IMR-90 (cell line): Measurements from ENCODE around the gene PIEZO2. TPM values are rescaled to one million over a fixed set of nuclear protein-coding genes. Genes with fewer than 3 reads are reported as not detected.

Experiments
- ATAC-seq: fragments of 200-7000 bp; cut with Tn5 transposase; 2 replicates; pipeline ENCODE4 v1.9.1; 2020; ENCODE audit warnings: low read depth, mild to moderate bottlenecking, moderate library complexity
- BruUV-seq: library from RNA; stranded (reverse); fragments of 400-500 nt; replicated peaks from 2 replicates; lab custom pipeline; 2021; lab: Mats Ljungman, UMichigan
- CTCF ChIA-PET: fragments of 300-600 bp; formaldehyde crosslinking; extraction: SDS; loops from one replicate; lab custom pipeline; 2021; ENCODE audit warnings: antibody characterized with exemption; lab: Yijun Ruan, JAX
- POLR2A ChIA-PET: fragments of 300-600 bp; sonication (Branson Sonifier 250); formaldehyde crosslinking; loops from one replicate; lab custom pipeline; 2022; ENCODE audit warnings: antibody characterized with exemption; ENCODE audit not compliant: unreplicated experiment; lab: Charles Lee
- DNase-seq: peaks from one replicate; pipeline ENCODE4 v3.0.0; 2013
- H2AFZ ChIP-seq: replicated peaks from 2 replicates; pipeline ENCODE3; 2013; ENCODE audit warnings: low read length, mild to moderate bottlenecking; ENCODE audit not compliant: poor library complexity
- H2AK5ac ChIP-seq: 2 replicates; pipeline ENCODE4 v1.6.1; 2013; ENCODE audit warnings: low read depth, low read length, inconsistent platforms
- H2AK9ac ChIP-seq: replicated peaks from 2 replicates; pipeline ENCODE3; 2013; ENCODE audit warnings: mild to moderate bottlenecking, low read depth, low read length, moderate library complexity; ENCODE audit not compliant: poor library complexity
- H2BK120ac ChIP-seq: 2 replicates; pipeline ENCODE4 v1.6.1; 2013; ENCODE audit warnings: low read depth, low read length, inconsistent platforms
- H2BK15ac ChIP-seq: 3 replicates; pipeline ENCODE4 v1.6.1; 2013; ENCODE audit warnings: low read depth, low read length, inconsistent platforms
- H2BK20ac ChIP-seq: 2 replicates; pipeline ENCODE4 v1.6.1; 2013; ENCODE audit warnings: low read depth, mild to moderate bottlenecking, inconsistent platforms, low read length, moderate library complexity
- H2BK5ac ChIP-seq: 2 replicates; pipeline ENCODE4 v1.6.1; 2013; ENCODE audit warnings: mild to moderate bottlenecking, low read depth, low read length, inconsistent platforms; ENCODE audit not compliant: poor library complexity, severe bottlenecking
- H3K14ac ChIP-seq: replicated peaks from 2 replicates; pipeline ENCODE4 v1.6.1; 2013; ENCODE audit warnings: low read depth, low read length, inconsistent platforms
- H3K18ac ChIP-seq: 2 replicates; pipeline ENCODE4 v1.6.1; 2013; ENCODE audit warnings: low read depth, low read length, control low read depth
- H3K23ac ChIP-seq: 2 replicates; pipeline ENCODE4 v1.6.1; 2013; ENCODE audit warnings: low read depth, low read length, inconsistent platforms
- H3K27ac ChIP-seq: 2 replicates; pipeline ENCODE4 v1.5.1; 2013; ENCODE audit warnings: mild to moderate bottlenecking, control low read depth, low read length; ENCODE audit not compliant: insufficient read depth
- H3K27me3 ChIP-seq: 2 replicates; pipeline ENCODE4 v1.6.1; 2013; ENCODE audit warnings: low read length; ENCODE audit not compliant: control insufficient read depth, insufficient read depth
- H3K36me3 ChIP-seq: 2 replicates; pipeline ENCODE4 v1.6.1; 2013; ENCODE audit warnings: low read length, mixed read lengths; ENCODE audit not compliant: control insufficient read depth, insufficient read depth
- H3K4ac ChIP-seq: 2 replicates; pipeline ENCODE4 v1.6.1; 2013; ENCODE audit warnings: low read depth, low read length, inconsistent platforms
- H3K4me1 ChIP-seq: 2 replicates; pipeline ENCODE4 v1.6.1; 2013; ENCODE audit warnings: low read length, mixed read lengths; ENCODE audit not compliant: control insufficient read depth, insufficient read depth
- H3K4me2 ChIP-seq: 2 replicates; pipeline ENCODE4 v1.6.1; 2013; ENCODE audit warnings: low read depth, mild to moderate bottlenecking, control low read depth, low read length, moderate library complexity
- H3K4me3 ChIP-seq: 2 replicates; pipeline ENCODE4 v1.5.1; 2013; ENCODE audit warnings: low read depth, mild to moderate bottlenecking, control low read depth, low read length, moderate library complexity; ENCODE audit not compliant: insufficient read depth
- H3K56ac ChIP-seq: 2 replicates; pipeline ENCODE4 v1.6.1; 2013; ENCODE audit warnings: low read length, inconsistent platforms; ENCODE audit not compliant: insufficient read depth; ENCODE audit errors: extremely low read depth
- H3K79me1 ChIP-seq, 2 experiments: 2 replicates each; pipeline ENCODE4 v1.6.1; 2013; ENCODE audit warnings: low read length in 2 of 2, inconsistent platforms in 1 of 2, low read depth in 1 of 2
- H3K9ac ChIP-seq: 2 replicates; pipeline ENCODE4 v1.6.1; 2013; ENCODE audit warnings: low read depth, low read length, control low read depth
- H3K9me1 ChIP-seq: 2 replicates; pipeline ENCODE4 v1.6.1; 2013; ENCODE audit warnings: low read length, inconsistent platforms; ENCODE audit not compliant: insufficient read depth
- H3K9me3 ChIP-seq: 2 replicates; pipeline ENCODE4 v1.6.1; 2013; ENCODE audit warnings: low read length; ENCODE audit not compliant: control insufficient read depth, insufficient read depth
- H4K20me1 ChIP-seq: 2 replicates; pipeline ENCODE4 v1.6.1; 2013; ENCODE audit warnings: low read length, inconsistent platforms; ENCODE audit not compliant: insufficient read depth
- H4K5ac ChIP-seq: 2 replicates; pipeline ENCODE4 v1.6.1; 2013; ENCODE audit warnings: mild to moderate bottlenecking, low read depth, low read length, control low read depth
- H4K8ac ChIP-seq, 2 experiments: 2 replicates each; pipeline ENCODE4 v1.6.1; 2013; ENCODE audit warnings: low read depth in 2 of 2, low read length in 2 of 2, control low read depth in 1 of 2, inconsistent platforms in 1 of 2
- H4K91ac ChIP-seq: 2 replicates; pipeline ENCODE4 v1.6.1; 2013; ENCODE audit warnings: low read depth, low read length, inconsistent platforms; ENCODE audit not compliant: insufficient read depth
- CTCF ChIP-seq: conservative IDR thresholded peaks from 2 replicates; pipeline ENCODE4 v1.5.1; 2012; ENCODE audit warnings: mild to moderate bottlenecking, low read depth, low read length, improper control_type of control experiment
- MAZ ChIP-seq: IDR thresholded peaks from 2 replicates; pipeline ENCODE4 v1.6.1; 2012; ENCODE audit warnings: low read depth, mild to moderate bottlenecking, low read length, improper control_type of control experiment, moderate library complexity, borderline replicate concordance
- RAD21 ChIP-seq: IDR thresholded peaks from 2 replicates; pipeline ENCODE4 v1.6.1; 2012; ENCODE audit warnings: low read length, improper control_type of control experiment
- SMC3 ChIP-seq: fragments of 150-350 bp; IDR thresholded peaks from 2 replicates; pipeline ENCODE4 v1.6.1; 2016; ENCODE audit warnings: low read depth, mild to moderate bottlenecking, antibody characterized with exemption, low read length, moderate library complexity
- WGBS, 2 experiments: methylation state at CpG; one replicate each; pipeline versions ENCODE4 v1.1.5 to v1.1.7; 2013; ENCODE audit warnings: missing lambda C conversion rate in 2 of 2; ENCODE audit not compliant: insufficient read length in 1 of 2; ENCODE audit errors: extremely low coverage in 2 of 2; 5-methylcytosine and 5-hydroxymethylcytosine counted together
- dilution Hi-C: fragments of 300-500 bp; cut with HindIII; formaldehyde crosslinking; loops from one replicate; pipeline ENCODE4 v1.14.3; 2018; ENCODE audit warnings: low sequenced_read_pairs; ENCODE audit not compliant: unreplicated experiment
- in situ Hi-C: fragments of 300-500 bp; cut with MboI; formaldehyde crosslinking; loops from 3 replicates; pipeline ENCODE4 v1.14.3; 2019; ENCODE audit warnings: low sequenced_read_pairs, inconsistent platforms, mixed read lengths
- intact Hi-C: fragments of 100-400 bp; cut with micrococcal nuclease; formaldehyde crosslinking; loops from 2 replicates; pipeline ENCODE4 v1.10.0; 2022
- polyA plus RNA-seq, 3 experiments: library from polyadenylated mRNA; depleted of rRNA; stranded (reverse); fragments of >200 nt; gene quantifications; 2 replicates each; pipeline ENCODE4 v1.2.3, GENCODE V29; 2012; ENCODE audit warnings: low replicate concordance in 1 of 3
- total RNA-seq: library from RNA; depleted of rRNA; stranded (reverse); fragments of >200 nt; gene quantifications from 2 replicates; pipeline ENCODE4 v1.2.3, GENCODE V29; 2012

Gene PIEZO2
- total and polyA plus RNA-seq, 2 of the 4 experiments (the other 2 are of a cell fraction) = 2.4 to 4.1 TPM

DNA sequence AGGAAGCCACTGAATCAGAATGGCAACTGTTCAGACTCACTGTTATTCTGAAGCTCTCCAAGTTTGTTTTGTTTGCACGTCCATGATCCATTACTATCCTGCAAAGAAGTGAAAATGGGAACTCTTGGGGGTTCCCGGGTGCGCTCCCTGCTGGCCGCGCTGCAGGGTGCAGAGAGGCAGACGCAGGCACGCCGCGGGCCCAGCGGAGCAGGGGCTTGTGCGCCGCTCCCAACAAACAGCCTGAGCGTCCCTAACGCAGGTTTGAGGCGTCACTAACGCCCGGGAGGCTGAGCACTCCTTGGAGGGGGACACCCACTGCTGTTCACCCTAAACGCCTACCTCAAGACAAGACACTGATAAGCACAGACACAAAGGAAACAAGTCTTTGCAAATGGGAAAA lies 14.3 kb upstream of the PIEZO2 start:
- in situ Hi-C loops = no loop called here
- BruUV-seq = no TSS peak
- H2AFZ ChIP-seq = peak overlapping the region; percentile 74
- no peak overlapping the region for H2AK5ac ChIP-seq
- no peak overlapping the region; the same call in 1 of the 2 replicates for H3K18ac ChIP-seq
- H2BK20ac ChIP-seq = no peak overlapping the region
- H3K4me2 ChIP-seq = no peak overlapping the region
- H3K36me3 ChIP-seq = no peaks in the 10 kb centered on the region
- H2AK9ac ChIP-seq = no peak overlapping the region
- no peak overlapping the region for H3K4me3 ChIP-seq
- no peaks in the 10 kb centered on the region for H3K9me3 ChIP-seq
- CTCF ChIA-PET = interaction anchor here (0.6 to 1.1 kb wide), 2 partner anchors 9 to 125 kb away, joined by 3 read pairs; no protein-coding TSS in a partner anchor
- no peaks in the 10 kb centered on the region for H3K79me1 ChIP-seq
- H3K27ac ChIP-seq = no peak overlapping the region
- H3K23ac ChIP-seq = no peak overlapping the region
- H3K14ac ChIP-seq = no peak overlapping the region
- dilution Hi-C loops = no loop called here
- no peak overlapping the region for H2BK5ac ChIP-seq
- peak overlapping the region; percentile 66; the same call in 1 of the 2 replicates for H4K91ac ChIP-seq
- H3K4me1 ChIP-seq = peaks cover 4% of the 10 kb centered on the region
- peak; percentile 71 for ATAC-seq
- no peak overlapping the region for H3K56ac ChIP-seq
- H4K20me1 ChIP-seq = no peaks in the 10 kb centered on the region
- POLR2A ChIA-PET = no interaction called here
- TF ChIP-seq CTCF (peak; percentile 43), SMC3 (peak; percentile 23; the same call in 1 of the 2 replicates), MAZ (no peak), RAD21 (peak; percentile 28)
- H3K4ac ChIP-seq = no peak overlapping the region
- H4K8ac ChIP-seq = peak overlapping the region in 1 of 2 experiments; percentile 52; a peak in 1 of 4 replicates
- no peak overlapping the region for H2BK15ac ChIP-seq
- H2BK120ac ChIP-seq = 0 out of 2 replicates have a peak overlapping the region, but pooled peaks have one; percentile 22
- no peaks in the 10 kb centered on the region for H3K9me1 ChIP-seq
- peak; percentile 36 for DNase-seq
- intact Hi-C loops = no loop called here
- 41% methylated on average over 14 of the region's 18 CpGs; no CpG with 5 or more reads in 1 of the 2 experiments for WGBS, 2 experiments
- H3K27me3 ChIP-seq = 0 out of 2 replicates have a peak, but pooled peaks cover 4% of the 10 kb centered on the region
- H4K5ac ChIP-seq = no peak overlapping the region
- no peak overlapping the region for H3K9ac ChIP-seq
